ENCODE data around the gene INPP5K.

DNA sequence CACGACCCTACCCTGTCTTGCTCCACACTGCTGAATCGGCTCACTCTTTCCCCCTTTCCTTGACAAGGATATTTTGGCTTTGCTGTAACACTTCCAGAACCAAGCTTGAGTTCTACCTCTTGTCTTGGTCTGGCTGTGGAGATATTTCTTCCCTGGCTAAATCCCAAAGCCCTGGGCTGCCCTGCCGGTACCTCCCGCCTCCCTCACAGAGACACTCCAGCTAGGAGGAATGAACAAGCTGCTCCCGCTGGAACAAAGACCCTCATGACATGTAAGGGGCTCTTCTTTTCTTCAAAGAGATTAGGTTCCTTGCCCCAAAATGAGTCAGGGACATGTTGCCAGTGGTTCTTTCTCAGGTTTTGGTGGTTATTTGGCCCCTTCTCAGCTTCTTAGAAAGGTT is 10.8 kb downstream of the INPP5K start:
- TF ChIP-seq EZH2 (IDR thresholded peaks at IDR 0.05; ENCODE audit: borderline replicate concordance, low read length) (no peak), CTCF (conservative IDR thresholded peaks at IDR 0.05 in 1 of 2, IDR thresholded peaks at IDR 0.05 in 1 of 2; ENCODE audit: extremely low read depth in 1 of 2, insufficient read depth in 1 of 2, low read depth in 1 of 2, low read length in 2 of 2) (no peak)

Measured in mammary epithelial cell (primary cell).